Neural crest cell (in vitro differentiated cells): ENCODE measurements around the gene MBD3L4. TPM values are rescaled to one million over a fixed set of nuclear protein-coding genes. Genes with fewer than 3 reads are reported as not detected.

Experiments
- DNase-seq: peaks from one replicate; pipeline ENCODE4 v3.0.0; 2021; ENCODE audit warnings: low read depth, mixed read lengths, low spot score
- H3K27ac Mint-ChIP-seq: one replicate; pipeline ENCODE4 v1.8.0; 2021; ENCODE audit warnings: mild to moderate bottlenecking, mixed read lengths; ENCODE audit not compliant: unreplicated experiment
- H3K27me3 Mint-ChIP-seq: 2 replicates; pipeline ENCODE4 v1.8.0; 2021; ENCODE audit warnings: low read depth, mild to moderate bottlenecking, mixed read lengths
- H3K36me3 Mint-ChIP-seq: 2 replicates; pipeline ENCODE4 v1.8.0; 2021; ENCODE audit warnings: low read depth, mild to moderate bottlenecking, mixed read lengths
- H3K4me1 Mint-ChIP-seq: 2 replicates; pipeline ENCODE4 v1.8.0; 2021; ENCODE audit warnings: mixed read lengths
- H3K4me3 Mint-ChIP-seq: one replicate; pipeline ENCODE4 v1.8.0; 2021; ENCODE audit warnings: mild to moderate bottlenecking, mixed read lengths
- H3K9me3 Mint-ChIP-seq: 2 replicates; pipeline ENCODE4 v1.8.0; 2021; ENCODE audit warnings: mixed read lengths
- CTCF ChIP-seq: fragments of 200-600 bp; sonication (generic); conservative IDR thresholded peaks from 2 replicates; pipeline ENCODE4 v1.5.0; 2021; ENCODE audit warnings: antibody characterized with exemption, mild to moderate bottlenecking
- total RNA-seq: library from RNA; stranded (reverse); gene quantifications from 2 replicates; pipeline ENCODE4 v1.2.1, GENCODE V29; 2021

Gene MBD3L4
- total RNA-seq, 1 donor from 2014 or later: not detected

GRCh38 chr19:7072541-7072940 is 32.6 kb upstream of the MBD3L4 start:
- Mint-ChIP-seq H3K27ac (no peak overlapping the region), H3K36me3 (peaks cover 39% of the 10 kb centered on the region), H3K9me3 (peaks cover 6% of the 10 kb centered on the region), H3K4me3 (peak overlapping the region; percentile 79), H3K27me3 (peaks cover 3% of the 10 kb centered on the region), H3K4me1 (peaks cover 12% of the 10 kb centered on the region)
- no peak for DNase-seq
- no peak for TF ChIP-seq CTCF

- no peak for DNase-seq
- no peak for TF ChIP-seq CTCF
- H3K27me3 Mint-ChIP-seq: peaks cover 3% of the 10 kb centered on the region
- H3K4me1 Mint-ChIP-seq: peaks cover 12% of the 10 kb centered on the region
- H3K4me3 Mint-ChIP-seq: peak overlapping the region; percentile 99
- peak overlapping the region; percentile 43 for H3K27ac Mint-ChIP-seq
- H3K9me3 Mint-ChIP-seq: peaks cover 3% of the 10 kb centered on the region
- H3K36me3 Mint-ChIP-seq: peaks cover 18% of the 10 kb centered on the region
Measured at GRCh38 chr19:7069904-7070226, 29.9 kb upstream of the MBD3L4 start.

GRCh38 chr19:7069042-7069903 is 29.3 kb upstream of the MBD3L4 start, which contains the start of gene ZNF557:
TSS of gene ZNF557 (plus strand) at chr19:7069703. CDS start at chr19:7075075, 5,372 bp downstream.
- Mint-ChIP-seq H3K4me3 (peak within 1 kb of the TSS; percentile 99), H3K27ac (peak within 1 kb of the TSS; percentile 92), H3K9me3 (peaks cover 3% of the 10 kb centered on the region), H3K4me1 (peaks cover 12% of the 10 kb centered on the region), H3K27me3 (peaks cover 8% of the 10 kb centered on the region), H3K36me3 (peaks cover 15% of the 10 kb centered on the region)
- DNase-seq: peak; percentile 97
- TF ChIP-seq CTCF: no peak

GRCh38 chr19:7068599-7068998 is 28.6 kb upstream of the MBD3L4 start:
- Mint-ChIP-seq H3K9me3 (peaks cover 3% of the 10 kb centered on the region), H3K4me3 (peak overlapping the region; percentile 99), H3K27me3 (peaks cover 11% of the 10 kb centered on the region), H3K36me3 (peaks cover 11% of the 10 kb centered on the region), H3K27ac (peak overlapping the region; percentile 17), H3K4me1 (peaks cover 12% of the 10 kb centered on the region)
- no peak for TF ChIP-seq CTCF
- DNase-seq: no peak

- peak overlapping the region; percentile 67 for H3K4me3 Mint-ChIP-seq
- peaks cover 3% of the 10 kb centered on the region for H3K9me3 Mint-ChIP-seq
Measured at GRCh38 chr19:7067716-7068115, 27.7 kb upstream of the MBD3L4 start.

More at GRCh38 chr19:7067716-7068115, 27.7 kb upstream of the MBD3L4 start:
- Mint-ChIP-seq H3K27ac (no peak overlapping the region), H3K4me1 (peaks cover 12% of the 10 kb centered on the region), H3K36me3 (peaks cover 9% of the 10 kb centered on the region), H3K27me3 (peaks cover 14% of the 10 kb centered on the region)
- DNase-seq: no peak
- no peak for TF ChIP-seq CTCF
